Uterus (tissue), 2 donors: ENCODE results near the gene PMEPA1.

Experiments used
- POLR2A ChIP-seq, 2 donors: fragments of 450-650 bp; IDR thresholded peaks; one replicate each; pipeline ENCODE4 v1.6.1; 2016; ENCODE audit warnings: antibody characterized with exemption in 2 of 2, mild to moderate bottlenecking in 1 of 2, moderate library complexity in 1 of 2
- TF ChIP-seq, protein P1 (sequence below), 4 experiments: fragments of 200-600 bp in 2 of 4; fragments of 450-650 bp in 2 of 4; sonication (generic) in 2 of 4; IDR thresholded peaks; one replicate each; pipeline ENCODE4 v1.5.1; 2016 to 2019; ENCODE audit warnings: antibody characterized with exemption in 4 of 4, mild to moderate bottlenecking in 2 of 4, moderate library complexity in 1 of 4

- TF ChIP-seq POLR2A (IDR thresholded peaks at IDR 0.05), result no peak
- TF ChIP-seq, protein P1, sequence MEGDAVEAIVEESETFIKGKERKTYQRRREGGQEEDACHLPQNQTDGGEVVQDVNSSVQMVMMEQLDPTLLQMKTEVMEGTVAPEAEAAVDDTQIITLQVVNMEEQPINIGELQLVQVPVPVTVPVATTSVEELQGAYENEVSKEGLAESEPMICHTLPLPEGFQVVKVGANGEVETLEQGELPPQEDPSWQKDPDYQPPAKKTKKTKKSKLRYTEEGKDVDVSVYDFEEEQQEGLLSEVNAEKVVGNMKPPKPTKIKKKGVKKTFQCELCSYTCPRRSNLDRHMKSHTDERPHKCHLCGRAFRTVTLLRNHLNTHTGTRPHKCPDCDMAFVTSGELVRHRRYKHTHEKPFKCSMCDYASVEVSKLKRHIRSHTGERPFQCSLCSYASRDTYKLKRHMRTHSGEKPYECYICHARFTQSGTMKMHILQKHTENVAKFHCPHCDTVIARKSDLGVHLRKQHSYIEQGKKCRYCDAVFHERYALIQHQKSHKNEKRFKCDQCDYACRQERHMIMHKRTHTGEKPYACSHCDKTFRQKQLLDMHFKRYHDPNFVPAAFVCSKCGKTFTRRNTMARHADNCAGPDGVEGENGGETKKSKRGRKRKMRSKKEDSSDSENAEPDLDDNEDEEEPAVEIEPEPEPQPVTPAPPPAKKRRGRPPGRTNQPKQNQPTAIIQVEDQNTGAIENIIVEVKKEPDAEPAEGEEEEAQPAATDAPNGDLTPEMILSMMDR (IDR thresholded peaks at IDR 0.05), result no peak
Measured at GRCh38 chr20:57610261-57610952, 99.4 kb downstream of the PMEPA1 start.
